Transverse colon (tissue), 4 donors: Measurements from ENCODE around the gene ZDHHC14. TPM values are rescaled to one million over a fixed set of nuclear protein-coding genes. Genes with fewer than 3 reads are reported as not detected.

Experiments
- DNase-seq: peaks from one replicate; pipeline ENCODE4 v3.0.0-alpha.2; 2019
- H3K27ac ChIP-seq, 4 donors: fragments of 200-600 bp; sonication (generic); 2 replicates each; pipeline ENCODE4 v1.5.1; 2016 to 2018; ENCODE audit warnings: inconsistent platforms in 4 of 4
- H3K27me3 ChIP-seq: fragments of 200-600 bp; sonication (generic); 2 replicates; pipeline ENCODE4 v1.5.1; 2017; ENCODE audit warnings: inconsistent platforms
- H3K36me3 ChIP-seq, 4 donors: fragments of 200-600 bp; sonication (generic); 2 replicates each; pipeline ENCODE4 v1.5.1; 2017 to 2019; ENCODE audit warnings: inconsistent platforms in 4 of 4
- H3K4me1 ChIP-seq, 4 donors: fragments of 200-600 bp; sonication (generic); 2 replicates each; pipeline ENCODE4 v1.5.1; 2017 to 2020; ENCODE audit warnings: inconsistent platforms in 4 of 4
- H3K4me3 ChIP-seq, 4 donors: fragments of 200-600 bp; sonication (generic); 1 replicate in 1 of 4; 2 replicates in 3 of 4; pipeline versions ENCODE4 v1.5.1 to v1.6.1; 2017 to 2019; ENCODE audit warnings: inconsistent platforms in 4 of 4
- H3K9me3 ChIP-seq, 2 donors: fragments of 200-600 bp; sonication (generic); 2 replicates each; pipeline ENCODE4 v1.5.1; 2017 to 2019; ENCODE audit warnings: inconsistent platforms in 2 of 2
- EP300 ChIP-seq: sonication (generic); formaldehyde crosslinking; IDR thresholded peaks from one replicate; pipeline ENCODE4 v1.6.1; 2017; ENCODE audit warnings: antibody characterized with exemption, low read depth
- POLR2A ChIP-seq: fragments of 450-650 bp; IDR thresholded peaks from one replicate; pipeline ENCODE4 v1.6.1; 2016; ENCODE audit warnings: antibody characterized with exemption, mild to moderate bottlenecking, moderate library complexity
- POLR2AphosphoS5 ChIP-seq, 3 donors: sonication (generic); formaldehyde crosslinking; IDR thresholded peaks; one replicate each; pipeline ENCODE4 v1.6.1; 2016; ENCODE audit warnings: antibody characterized with exemption in 3 of 3
- WGBS, 2 donors: methylation state at CpG; one replicate each; pipeline ENCODE4 v1.1.5; 2018; ENCODE audit warnings: low coverage in 1 of 2; 5-methylcytosine and 5-hydroxymethylcytosine counted together
- in situ Hi-C, 4 donors: fragments of 200-750 bp; cut with MboI; loops; one replicate each; pipeline versions ENCODE4 v1.15.0 to v1.15.1; 2017; ENCODE audit warnings: low sequenced_read_pairs in 3 of 4, low pct_ligation_motif_present in 1 of 4, low pct_unique_long_range_greater_than_20kb in 1 of 4
- intact Hi-C: fragments of 100-400 bp; cut with DNase I; formaldehyde crosslinking; loops from one replicate; pipeline ENCODE4 v1.15.1; 2023; ENCODE audit warnings: low total_unique reads
- total RNA-seq, 4 donors: library from RNA; depleted of rRNA; stranded (reverse); fragments of >200 nt; gene quantifications; one replicate each; pipeline ENCODE4 v1.1.0, GENCODE V29; 2016
- TF ChIP-seq, protein P1 (sequence below), 5 experiments: fragments of 200-600 bp in 3 of 5; fragments of 450-650 bp in 2 of 5; sonication (generic) in 3 of 5; IDR thresholded peaks; 1 replicate in 2 of 5; 2 replicates in 3 of 5; pipeline ENCODE4 v1.5.1; 2016 to 2017; ENCODE audit warnings: antibody characterized with exemption in 5 of 5, inconsistent platforms in 3 of 5, mild to moderate bottlenecking in 2 of 5, moderate library complexity in 1 of 5

The ZDHHC14 gene
- total RNA-seq, 4 donors from 2014 or later, result 10.2 to 16.5 (median 12.5) TPM

DNA sequence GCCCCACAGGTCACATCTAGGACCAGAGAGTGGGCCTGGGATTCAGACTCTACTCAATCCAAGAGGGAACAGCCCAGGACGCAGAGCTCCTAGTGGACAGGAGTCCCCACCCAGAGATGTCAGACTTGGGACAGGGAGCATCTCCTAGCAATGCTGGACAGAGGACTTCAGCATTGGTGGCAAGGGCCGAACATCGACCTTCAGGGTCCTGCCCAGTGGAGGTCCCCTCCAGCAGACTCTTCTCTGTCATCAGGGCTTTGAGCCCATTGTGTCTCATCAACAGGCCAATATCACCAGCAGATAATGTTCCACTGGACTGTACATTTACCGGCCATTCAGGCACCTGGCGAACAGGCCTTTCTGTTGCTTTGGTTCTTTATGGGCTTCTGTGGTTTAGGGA lies 282.3 kb downstream of the ZDHHC14 start:
- in situ Hi-C loops (no loop called here), intact Hi-C loops (no loop called here)
- no peaks in the 10 kb centered on the region for H3K9me3 ChIP-seq
- no peak overlapping the region for H3K27ac ChIP-seq
- H3K27me3 ChIP-seq, result no peaks in the 10 kb centered on the region
- no peak for DNase-seq
- 95% methylated on average over 2 of the region's 5 CpGs; no CpG with 5 or more reads in 1 of the 2 donors for WGBS, 2 donors
- H3K36me3 ChIP-seq, result no peaks in the 10 kb centered on the region
- TF ChIP-seq, protein P1, sequence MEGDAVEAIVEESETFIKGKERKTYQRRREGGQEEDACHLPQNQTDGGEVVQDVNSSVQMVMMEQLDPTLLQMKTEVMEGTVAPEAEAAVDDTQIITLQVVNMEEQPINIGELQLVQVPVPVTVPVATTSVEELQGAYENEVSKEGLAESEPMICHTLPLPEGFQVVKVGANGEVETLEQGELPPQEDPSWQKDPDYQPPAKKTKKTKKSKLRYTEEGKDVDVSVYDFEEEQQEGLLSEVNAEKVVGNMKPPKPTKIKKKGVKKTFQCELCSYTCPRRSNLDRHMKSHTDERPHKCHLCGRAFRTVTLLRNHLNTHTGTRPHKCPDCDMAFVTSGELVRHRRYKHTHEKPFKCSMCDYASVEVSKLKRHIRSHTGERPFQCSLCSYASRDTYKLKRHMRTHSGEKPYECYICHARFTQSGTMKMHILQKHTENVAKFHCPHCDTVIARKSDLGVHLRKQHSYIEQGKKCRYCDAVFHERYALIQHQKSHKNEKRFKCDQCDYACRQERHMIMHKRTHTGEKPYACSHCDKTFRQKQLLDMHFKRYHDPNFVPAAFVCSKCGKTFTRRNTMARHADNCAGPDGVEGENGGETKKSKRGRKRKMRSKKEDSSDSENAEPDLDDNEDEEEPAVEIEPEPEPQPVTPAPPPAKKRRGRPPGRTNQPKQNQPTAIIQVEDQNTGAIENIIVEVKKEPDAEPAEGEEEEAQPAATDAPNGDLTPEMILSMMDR (IDR thresholded peaks at IDR 0.05), result no peak
- TF ChIP-seq POLR2AphosphoS5 (IDR thresholded peaks at IDR 0.05) (no peak), EP300 (no peak), POLR2A (no peak)
- H3K4me1 ChIP-seq, result peaks cover 0 to 22% (median 6%) of the 10 kb centered on the region in 4 donors
- no peak overlapping the region for H3K4me3 ChIP-seq

DNA sequence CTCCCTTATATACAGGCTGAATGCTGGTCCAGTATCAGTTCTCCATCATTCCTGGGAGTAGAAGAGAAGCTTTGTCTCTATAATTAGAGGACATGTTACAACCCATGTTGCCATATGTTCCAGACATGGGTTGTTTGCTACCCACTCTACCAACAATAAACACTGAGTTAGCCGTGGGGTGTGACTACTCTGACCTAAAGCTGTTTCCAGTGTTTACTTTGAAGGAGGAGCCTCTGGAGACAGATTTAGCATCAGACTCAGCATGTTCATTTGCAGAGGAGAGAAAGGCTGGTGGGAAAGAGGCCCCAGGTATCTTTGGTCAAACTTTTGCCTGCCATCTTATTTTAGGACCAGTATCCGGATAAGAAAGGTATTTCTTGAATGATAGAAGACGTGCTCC lies 284.2 kb downstream of the ZDHHC14 start:
- intact Hi-C loops (no loop called here), in situ Hi-C loops (no loop called here)
- 58 to 62% methylated on average over 2 to 3 of the region's 3 CpGs for WGBS, 2 donors

DNA sequence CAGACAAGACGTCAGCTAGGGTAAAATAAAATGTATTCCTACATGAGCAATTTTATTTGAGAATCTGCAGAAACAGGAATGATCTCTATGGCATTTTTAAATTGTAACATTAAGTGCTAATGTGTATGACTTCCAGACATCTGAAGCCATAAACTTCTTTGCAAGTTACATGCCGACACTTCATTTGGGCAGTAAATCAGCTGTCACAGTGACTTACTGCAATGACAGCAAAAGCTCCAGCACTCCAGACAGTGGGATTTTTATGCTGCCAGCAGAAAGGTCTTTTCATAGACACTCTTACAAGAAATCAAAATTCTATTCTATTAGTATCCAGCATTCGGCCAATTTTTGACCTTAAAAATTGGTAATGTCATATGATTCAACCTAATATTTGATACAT lies 285.7 kb downstream of the ZDHHC14 start:
- intact Hi-C loops, result no loop called here
- peaks cover 4 to 37% (median 15%) of the 10 kb centered on the region in 4 donors for H3K4me1 ChIP-seq
- in situ Hi-C loops, result no loop called here
- no peak for DNase-seq
- TF ChIP-seq, protein P1 (IDR thresholded peaks at IDR 0.05), result no peak
- TF ChIP-seq POLR2AphosphoS5 (IDR thresholded peaks at IDR 0.05) (no peak), EP300 (no peak), POLR2A (no peak)
- WGBS, 2 donors, result 80 to 83% methylated on average over 2 to 3 of the region's 3 CpGs
- H3K36me3 ChIP-seq, result no peaks in the 10 kb centered on the region
- H3K27me3 ChIP-seq, result no peaks in the 10 kb centered on the region
- no peaks in the 10 kb centered on the region for H3K9me3 ChIP-seq
- H3K4me3 ChIP-seq, result no peak overlapping the region
- H3K27ac ChIP-seq, result no peak overlapping the region

More for the DNA sequence above, 284.2 kb downstream of the ZDHHC14 start:
- Histone ChIP-seq H3K9me3 (no peaks in the 10 kb centered on the region), H3K27me3 (no peaks in the 10 kb centered on the region), H3K36me3 (no peaks in the 10 kb centered on the region), H3K4me3 (no peak overlapping the region), H3K4me1 (peaks cover 4 to 34% (median 14%) of the 10 kb centered on the region in 4 donors), H3K27ac (no peak overlapping the region)
- TF ChIP-seq, protein P1 (IDR thresholded peaks at IDR 0.05), result no peak
- TF ChIP-seq POLR2AphosphoS5 (IDR thresholded peaks at IDR 0.05) (no peak), POLR2A (no peak), EP300 (no peak)
- no peak for DNase-seq

DNA sequence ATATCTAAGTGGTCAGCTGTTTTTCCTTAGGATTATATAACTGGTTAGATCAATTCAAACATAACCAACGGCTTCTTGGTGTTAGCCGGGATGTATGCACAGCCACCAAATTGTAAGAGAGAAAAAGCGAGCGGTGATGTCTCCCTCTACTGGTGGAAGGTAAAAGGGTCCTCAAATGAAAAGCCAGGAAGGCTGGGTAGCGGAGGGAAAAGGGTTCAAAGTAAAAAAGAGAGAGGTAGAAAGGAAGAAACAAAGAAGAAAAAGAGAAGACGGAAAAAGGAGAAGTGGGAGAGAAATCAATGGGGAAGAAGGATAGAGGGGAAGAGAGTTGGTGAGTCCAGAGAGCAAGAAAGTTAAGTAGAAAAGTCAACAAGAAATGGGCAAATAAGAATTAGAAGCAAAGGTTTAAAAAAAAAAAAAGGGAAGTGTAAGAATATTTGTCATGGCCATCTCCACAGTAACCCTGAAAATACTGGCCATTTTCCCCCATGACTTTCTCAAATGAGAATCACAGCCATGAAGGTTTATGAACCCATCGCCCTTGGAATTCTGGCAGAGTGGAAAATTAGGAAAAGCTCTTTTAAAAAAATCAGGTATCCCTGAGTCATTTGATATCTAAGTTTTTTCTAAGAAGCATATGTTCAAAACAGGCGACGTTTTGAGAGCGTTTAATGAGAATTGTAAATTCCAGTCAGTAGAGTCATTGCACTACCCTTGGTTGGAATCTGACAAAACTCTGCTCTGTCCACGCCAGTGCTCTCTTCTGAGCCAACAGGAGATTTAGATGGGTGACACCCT lies 286.4 kb downstream of the ZDHHC14 start:
- no peaks in the 10 kb centered on the region for H3K27me3 ChIP-seq
- TF ChIP-seq, protein P1 (IDR thresholded peaks at IDR 0.05), result peak; percentile 85 to 94 (median 85)
- TF ChIP-seq EP300 (no peak), POLR2AphosphoS5 (IDR thresholded peaks at IDR 0.05) (no peak), POLR2A (no peak)
- in situ Hi-C loops (no loop called here), intact Hi-C loops (no loop called here)
- H3K4me1 ChIP-seq, result peaks cover 4 to 37% (median 15%) of the 10 kb centered on the region in 4 donors
- DNase-seq, result peak; percentile 58
- 38 to 40% methylated on average over 10 to 11 of the region's 11 CpGs for WGBS, 2 donors
- H3K9me3 ChIP-seq, result no peaks in the 10 kb centered on the region
- no peak overlapping the region for H3K4me3 ChIP-seq
- no peak overlapping the region for H3K27ac ChIP-seq
- H3K36me3 ChIP-seq, result no peaks in the 10 kb centered on the region
